ENCODE measurements around the gene ODC1.

DNA sequence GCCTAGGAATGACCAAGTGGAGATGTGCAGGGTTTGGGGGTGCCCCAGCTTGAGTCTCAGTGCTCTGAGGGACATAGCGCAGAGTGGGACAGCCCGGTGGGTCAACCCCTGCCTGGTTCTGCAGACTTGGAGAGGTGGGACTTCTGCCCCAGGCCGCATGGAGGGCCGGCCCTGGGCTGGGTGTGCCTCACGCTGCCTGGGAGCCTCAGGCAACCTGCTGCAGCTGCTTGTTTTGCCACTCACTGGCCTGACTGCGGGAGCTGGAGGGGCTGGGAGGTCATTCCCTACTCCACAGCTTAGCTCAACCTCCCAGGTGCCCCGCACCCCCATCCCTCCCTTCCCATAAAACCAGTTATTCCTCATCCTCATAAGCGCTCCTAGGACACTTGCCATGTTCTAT is 33.1 kb downstream of the ODC1 start:
- TF ChIP-seq CTCF (IDR thresholded peaks at IDR 0.05) (no peak), POLR2A (IDR thresholded peaks at IDR 0.05) (no peak), POLR2AphosphoS5 (IDR thresholded peaks at IDR 0.05) (no peak), EP300 (IDR thresholded peaks at IDR 0.05) (no peak)

Data from upper lobe of left lung (tissue), 4 donors.